Cardiac fibroblast (primary cell): ENCODE results near the gene ST8SIA5.

Experiments
- DNase-seq, 2 donors: peaks; one replicate each; pipeline versions ENCODE4 v3.0.0 to v3.0.0-alpha.2; 2010; ENCODE audit warnings: low read depth in 2 of 2
- H3K4me3 ChIP-seq, 2 donors: replicated peaks in 1 of 2; 1 replicate in 1 of 2; 2 replicates in 1 of 2; pipeline ENCODE4 v1.5.1; 2011; ENCODE audit warnings: low read depth in 2 of 2, low read length in 2 of 2, mild to moderate bottlenecking in 2 of 2, moderate library complexity in 1 of 2
- CTCF ChIP-seq: IDR thresholded peaks from one replicate; pipeline ENCODE4 v1.5.1; 2011; ENCODE audit warnings: low read depth, mild to moderate bottlenecking, low read length, inconsistent platforms

The ST8SIA5 gene

GRCh38 chr18:46750626-46751025 lies 6.2 kb downstream of the ST8SIA5 start:
- TF ChIP-seq CTCF = no peak
- H3K4me3 ChIP-seq = no peak overlapping the region
- DNase-seq = no peak

GRCh38 chr18:46748466-46748865 lies 8.4 kb downstream of the ST8SIA5 start:
- no peak overlapping the region for H3K4me3 ChIP-seq
- no peak for DNase-seq
- no peak for TF ChIP-seq CTCF

GRCh38 chr18:46740046-46740445 lies 16.8 kb downstream of the ST8SIA5 start:
- H3K4me3 ChIP-seq = no peak overlapping the region
- DNase-seq = no peak
- no peak for TF ChIP-seq CTCF

GRCh38 chr18:46738491-46738890 lies 18.4 kb downstream of the ST8SIA5 start:
- DNase-seq = no peak
- no peak overlapping the region for H3K4me3 ChIP-seq

GRCh38 chr18:46736736-46737135 lies 20.1 kb downstream of the ST8SIA5 start:
- no peak for DNase-seq
- H3K4me3 ChIP-seq = no peak overlapping the region
- TF ChIP-seq CTCF = no peak

More at GRCh38 chr18:46738491-46738890, 18.4 kb downstream of the ST8SIA5 start:
- TF ChIP-seq CTCF = no peak

- TF ChIP-seq CTCF = no peak
- H3K4me3 ChIP-seq = no peak overlapping the region
- DNase-seq = no peak
Measured at GRCh38 chr18:46736135-46736534, 20.7 kb downstream of the ST8SIA5 start.

GRCh38 chr18:46734981-46735380 lies 21.9 kb downstream of the ST8SIA5 start:
- no peak overlapping the region for H3K4me3 ChIP-seq
- no peak for TF ChIP-seq CTCF
- DNase-seq = no peak
